ENCODE measurements around the gene CSNK1A1L.

The CSNK1A1L gene

GRCh38 chr13:37113534-37113933, 8.1 kb upstream of the CSNK1A1L start:
- TF ChIP-seq CTCF (conservative IDR thresholded peaks at IDR 0.05; ENCODE audit: low read depth, low read length): no peak
- Histone ChIP-seq H2AFZ (ENCODE audit: low read depth) (no peak overlapping the region), H3K4me3 (IDR thresholded peaks at IDR 0.05; ENCODE audit: insufficient read depth, low read depth, low read length) (no peak overlapping the region), H3K4me1 (ENCODE audit: low read depth, poor library complexity, severe bottlenecking) (no peaks in the 10 kb centered on the region), H4K20me1 (ENCODE audit: insufficient read depth) (no peaks in the 10 kb centered on the region), H3K36me3 (ENCODE audit: insufficient read depth) (no peaks in the 10 kb centered on the region), H3K27me3 (ENCODE audit: insufficient read depth, low read depth) (no peaks in the 10 kb centered on the region), H3K4me2 (no peak overlapping the region), H3K27ac (no peak overlapping the region), H3K9ac (no peak overlapping the region), H3K79me2 (ENCODE audit: insufficient read depth, low read depth) (no peaks in the 10 kb centered on the region)

- Histone ChIP-seq H3K4me1 (ENCODE audit: low read depth, poor library complexity, severe bottlenecking) (no peaks in the 10 kb centered on the region), H2AFZ (ENCODE audit: low read depth) (no peak overlapping the region), H3K27ac (no peak overlapping the region), H3K79me2 (ENCODE audit: insufficient read depth, low read depth) (no peaks in the 10 kb centered on the region), H3K4me2 (no peak overlapping the region), H3K9ac (no peak overlapping the region), H3K36me3 (ENCODE audit: insufficient read depth) (no peaks in the 10 kb centered on the region), H4K20me1 (ENCODE audit: insufficient read depth) (no peaks in the 10 kb centered on the region), H3K4me3 (IDR thresholded peaks at IDR 0.05; ENCODE audit: insufficient read depth, low read depth, low read length) (no peak overlapping the region), H3K27me3 (ENCODE audit: insufficient read depth, low read depth) (no peaks in the 10 kb centered on the region)
- TF ChIP-seq CTCF (conservative IDR thresholded peaks at IDR 0.05; ENCODE audit: low read depth, low read length): peak; percentile 65
Measured at GRCh38 chr13:37109051-37109678, 3.7 kb upstream of the CSNK1A1L start.

GRCh38 chr13:37107868-37108267, 2.4 kb upstream of the CSNK1A1L start:
- no peak overlapping the region for H2AFZ ChIP-seq (ENCODE audit: low read depth)
- H3K4me3 ChIP-seq (IDR thresholded peaks at IDR 0.05; ENCODE audit: insufficient read depth, low read depth, low read length): no peak overlapping the region
- H3K4me2 ChIP-seq: no peak overlapping the region
- no peak overlapping the region for H3K27ac ChIP-seq
- no peak for TF ChIP-seq CTCF (conservative IDR thresholded peaks at IDR 0.05; ENCODE audit: low read depth, low read length)
- H3K4me1 ChIP-seq (ENCODE audit: low read depth, poor library complexity, severe bottlenecking): no peaks in the 10 kb centered on the region
- no peaks in the 10 kb centered on the region for H3K36me3 ChIP-seq (ENCODE audit: insufficient read depth)
- H3K9ac ChIP-seq: no peak overlapping the region
- H4K20me1 ChIP-seq (ENCODE audit: insufficient read depth): no peaks in the 10 kb centered on the region
- no peaks in the 10 kb centered on the region for H3K79me2 ChIP-seq (ENCODE audit: insufficient read depth, low read depth)
- no peaks in the 10 kb centered on the region for H3K27me3 ChIP-seq (ENCODE audit: insufficient read depth, low read depth)

GRCh38 chr13:37107456-37107855, 2.0 kb upstream of the CSNK1A1L start:
- Histone ChIP-seq H3K36me3 (ENCODE audit: insufficient read depth) (no peaks in the 10 kb centered on the region), H3K27ac (no peak overlapping the region), H3K4me1 (ENCODE audit: low read depth, poor library complexity, severe bottlenecking) (no peaks in the 10 kb centered on the region), H3K79me2 (ENCODE audit: insufficient read depth, low read depth) (no peaks in the 10 kb centered on the region), H3K9ac (no peak overlapping the region), H3K4me2 (no peak overlapping the region), H3K27me3 (ENCODE audit: insufficient read depth, low read depth) (no peaks in the 10 kb centered on the region), H2AFZ (ENCODE audit: low read depth) (no peak overlapping the region), H4K20me1 (ENCODE audit: insufficient read depth) (no peaks in the 10 kb centered on the region), H3K4me3 (IDR thresholded peaks at IDR 0.05; ENCODE audit: insufficient read depth, low read depth, low read length) (no peak overlapping the region)
- TF ChIP-seq CTCF (conservative IDR thresholded peaks at IDR 0.05; ENCODE audit: low read depth, low read length): no peak

Data from KMS-11 (cell line).